RWPE1 (cell line): ENCODE results near the gene SLIT3.

Source experiments
- CTCF ChIA-PET: fragments of 350-600 bp; sonication (Branson Sonifier 250); formaldehyde crosslinking; extraction: SDS; loops from one replicate; lab custom pipeline; 2021; lab: Yijun Ruan, JAX
- POLR2A ChIA-PET: fragments of 400-600 bp; formaldehyde crosslinking; extraction: SDS; loops from one replicate; lab custom pipeline; 2020; ENCODE audit warnings: antibody characterized with exemption; ENCODE audit not compliant: low non-redundant PET; lab: Yijun Ruan, JAX
- DNase-seq: peaks from one replicate; pipeline ENCODE4 v3.0.0; 2012; ENCODE audit warnings: low spot score
- H3K27ac ChIP-seq: fragments of 450-650 bp; 2 replicates; pipeline ENCODE4 v1.5.1; 2017
- CTCF ChIP-seq: fragments of 450-650 bp; conservative IDR thresholded peaks from 2 replicates; pipeline ENCODE4 v1.5.1; 2017; ENCODE audit warnings: low read depth, mild to moderate bottlenecking

SLIT3 gene

DNA sequence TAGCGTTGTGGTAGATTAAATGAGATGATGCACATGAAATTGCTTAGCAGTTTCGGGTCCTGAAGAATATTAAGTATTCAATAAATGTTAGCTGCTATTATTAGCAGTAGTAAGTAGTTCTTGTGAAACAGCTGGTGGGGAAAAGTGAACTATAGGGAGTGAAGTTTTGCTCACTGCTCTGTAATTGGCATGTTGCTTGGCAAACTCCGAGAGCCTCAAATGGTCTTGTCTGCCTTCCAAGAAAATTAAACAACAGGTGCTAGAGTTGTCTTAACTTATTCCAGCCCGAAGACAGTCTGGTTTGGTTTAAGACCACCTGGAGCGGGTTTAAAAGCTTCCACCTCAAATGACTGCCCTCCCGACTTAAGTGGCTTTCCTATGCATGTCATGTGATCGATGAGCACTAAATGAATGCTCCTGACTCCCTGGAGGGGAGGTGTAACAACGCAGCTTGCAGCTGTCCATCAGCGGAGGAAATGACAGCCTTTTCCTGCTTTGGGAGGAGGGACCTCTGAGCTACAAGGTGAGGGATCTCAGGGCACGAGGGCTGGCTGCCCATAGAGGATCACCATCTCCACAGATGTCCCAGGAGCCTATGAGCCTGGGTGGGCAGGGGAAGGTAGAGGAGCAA, 518.9 kb downstream of the SLIT3 start:
- no peak for TF ChIP-seq CTCF
- DNase-seq: no peak
- no peak overlapping the region for H3K27ac ChIP-seq
- ChIA-PET CTCF (interaction anchor here (0.6 kb wide), 1 partner anchor 101 kb away, joined by 3 read pairs; no protein-coding TSS in a partner anchor), POLR2A (no interaction called here)

DNA sequence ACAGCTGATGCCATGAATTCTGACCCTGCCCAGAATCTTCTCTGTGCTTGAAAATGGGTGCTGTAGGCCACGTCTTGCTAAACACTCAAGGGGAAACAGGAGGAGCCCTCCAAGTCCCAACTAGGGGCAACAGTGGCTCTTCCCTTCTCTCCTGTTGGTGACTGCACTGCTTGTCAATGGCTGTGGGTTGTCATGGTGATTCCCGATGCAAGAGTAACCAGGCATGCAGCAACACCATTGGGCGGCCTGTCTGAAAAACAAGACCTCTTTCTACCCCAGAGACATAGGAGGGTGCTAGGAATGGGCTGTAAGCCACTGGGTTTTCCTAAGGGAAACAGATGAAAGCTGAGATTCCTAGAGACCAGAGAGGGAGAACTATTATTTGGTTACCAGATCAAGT, 520.1 kb downstream of the SLIT3 start:
- TF ChIP-seq CTCF: no peak
- CTCF ChIA-PET: no interaction called here

DNA sequence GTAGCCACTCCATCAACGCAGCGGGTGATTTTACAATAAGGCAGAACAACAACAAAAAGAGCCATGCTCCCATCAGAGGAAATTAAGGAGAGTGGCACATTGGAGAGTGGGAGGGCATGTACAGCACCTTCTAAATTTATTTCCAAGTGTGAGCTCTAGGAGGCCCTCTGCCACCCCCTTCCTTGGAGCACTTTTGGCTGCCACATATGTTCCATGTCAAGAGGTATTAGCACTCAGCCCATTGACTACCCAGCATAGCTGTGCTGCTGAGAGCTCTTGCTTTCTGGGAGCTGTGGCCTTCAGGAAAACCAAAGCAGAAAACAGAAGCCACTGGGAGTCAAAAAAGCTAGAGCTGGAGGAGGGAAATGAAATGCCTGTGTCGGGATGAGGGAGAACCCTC, 521.6 kb downstream of the SLIT3 start:
- no peak overlapping the region for H3K27ac ChIP-seq
- DNase-seq: no peak
- ChIA-PET CTCF (no interaction called here), POLR2A (no interaction called here)
- TF ChIP-seq CTCF: no peak

More for the DNA sequence above, 520.1 kb downstream of the SLIT3 start:
- POLR2A ChIA-PET: no interaction called here
- no peak for DNase-seq
- H3K27ac ChIP-seq: no peak overlapping the region

GRCh38 chr5:168778536-168778935, 522.4 kb downstream of the SLIT3 start:
- ChIA-PET CTCF (no interaction called here), POLR2A (no interaction called here)
- H3K27ac ChIP-seq: no peak overlapping the region
- TF ChIP-seq CTCF: no peak
- no peak for DNase-seq

GRCh38 chr5:168777651-168778050, 523.3 kb downstream of the SLIT3 start:
- TF ChIP-seq CTCF: no peak
- DNase-seq: no peak
- POLR2A ChIA-PET: no interaction called here
- CTCF ChIA-PET: no interaction called here
- no peak overlapping the region for H3K27ac ChIP-seq

GRCh38 chr5:168776070-168776469, 524.9 kb downstream of the SLIT3 start:
- no peak for DNase-seq

More at GRCh38 chr5:168776070-168776469, 524.9 kb downstream of the SLIT3 start:
- H3K27ac ChIP-seq: no peak overlapping the region
- TF ChIP-seq CTCF: no peak
- POLR2A ChIA-PET: no interaction called here
- CTCF ChIA-PET: no interaction called here
